ENCODE measurements around the gene OR4B1.

DNA sequence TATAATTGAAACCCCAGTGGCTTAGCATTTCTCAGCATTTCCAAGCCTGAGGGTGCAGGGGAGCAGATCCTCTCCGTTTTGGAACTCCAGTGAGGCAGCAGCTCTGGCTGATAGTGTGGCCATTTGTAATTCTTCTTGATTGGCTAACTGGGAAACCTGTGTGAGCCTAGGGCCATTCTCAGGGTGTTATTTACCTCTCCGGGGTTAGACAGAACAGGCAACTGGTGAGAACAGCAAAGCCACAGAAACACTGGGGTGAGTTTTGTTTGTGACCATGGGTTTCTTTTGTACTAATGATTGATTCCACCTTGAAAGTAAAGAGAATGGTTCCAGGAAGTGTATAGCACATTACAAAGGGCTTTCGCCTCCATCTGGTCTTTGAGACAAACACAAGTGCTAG, 25.9 kb downstream of the OR4B1 start:
- TF ChIP-seq, protein P1, sequence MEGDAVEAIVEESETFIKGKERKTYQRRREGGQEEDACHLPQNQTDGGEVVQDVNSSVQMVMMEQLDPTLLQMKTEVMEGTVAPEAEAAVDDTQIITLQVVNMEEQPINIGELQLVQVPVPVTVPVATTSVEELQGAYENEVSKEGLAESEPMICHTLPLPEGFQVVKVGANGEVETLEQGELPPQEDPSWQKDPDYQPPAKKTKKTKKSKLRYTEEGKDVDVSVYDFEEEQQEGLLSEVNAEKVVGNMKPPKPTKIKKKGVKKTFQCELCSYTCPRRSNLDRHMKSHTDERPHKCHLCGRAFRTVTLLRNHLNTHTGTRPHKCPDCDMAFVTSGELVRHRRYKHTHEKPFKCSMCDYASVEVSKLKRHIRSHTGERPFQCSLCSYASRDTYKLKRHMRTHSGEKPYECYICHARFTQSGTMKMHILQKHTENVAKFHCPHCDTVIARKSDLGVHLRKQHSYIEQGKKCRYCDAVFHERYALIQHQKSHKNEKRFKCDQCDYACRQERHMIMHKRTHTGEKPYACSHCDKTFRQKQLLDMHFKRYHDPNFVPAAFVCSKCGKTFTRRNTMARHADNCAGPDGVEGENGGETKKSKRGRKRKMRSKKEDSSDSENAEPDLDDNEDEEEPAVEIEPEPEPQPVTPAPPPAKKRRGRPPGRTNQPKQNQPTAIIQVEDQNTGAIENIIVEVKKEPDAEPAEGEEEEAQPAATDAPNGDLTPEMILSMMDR (IDR thresholded peaks at IDR 0.05 in 8 of 11, conservative IDR thresholded peaks at IDR 0.05 in 3 of 11) = no peak
- TF ChIP-seq POLR2A (IDR thresholded peaks at IDR 0.05) (no peak), POLR2AphosphoS5 (IDR thresholded peaks at IDR 0.05) (no peak)
